Measurements from ENCODE around the gene PIK3R5.
A peak's percentile ranks its signal among the peaks of the same experiment; 100 is the strongest.

Gene PIK3R5

DNA sequence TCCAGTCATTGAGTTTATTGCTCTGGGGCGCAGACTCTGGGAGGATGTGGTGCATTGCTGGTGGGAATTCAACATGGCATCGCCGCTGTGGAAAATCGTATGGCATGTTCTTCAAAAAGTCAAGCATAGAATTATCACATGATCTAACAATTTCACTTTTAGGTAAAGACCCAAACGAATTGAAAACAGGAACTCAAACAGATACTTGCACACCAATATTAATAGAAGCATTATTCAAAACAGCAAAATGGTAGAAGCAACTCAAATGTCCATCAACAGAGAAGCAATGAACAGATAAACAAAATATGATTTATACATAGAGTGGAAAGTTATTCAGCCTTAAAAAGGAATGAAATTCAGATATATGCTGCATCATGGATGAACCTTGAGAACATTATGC is 113.9 kb downstream of the PIK3R5 start:
- Mint-ChIP-seq H3K4me3 (no peak overlapping the region), H3K27me3 (peaks cover 0 to 5% of the 10 kb centered on the region in 2 donors), H3K4me1 (ENCODE audit: low read depth in 2 of 2) (no peaks in the 10 kb centered on the region), H3K36me3 (ENCODE audit: insufficient read depth) (no peaks in the 10 kb centered on the region), H3K27ac (no peak overlapping the region), H3K9me3 (no peaks in the 10 kb centered on the region)
- ATAC-seq (replicated peaks) (no peak), DNase-seq (no peak)

DNA sequence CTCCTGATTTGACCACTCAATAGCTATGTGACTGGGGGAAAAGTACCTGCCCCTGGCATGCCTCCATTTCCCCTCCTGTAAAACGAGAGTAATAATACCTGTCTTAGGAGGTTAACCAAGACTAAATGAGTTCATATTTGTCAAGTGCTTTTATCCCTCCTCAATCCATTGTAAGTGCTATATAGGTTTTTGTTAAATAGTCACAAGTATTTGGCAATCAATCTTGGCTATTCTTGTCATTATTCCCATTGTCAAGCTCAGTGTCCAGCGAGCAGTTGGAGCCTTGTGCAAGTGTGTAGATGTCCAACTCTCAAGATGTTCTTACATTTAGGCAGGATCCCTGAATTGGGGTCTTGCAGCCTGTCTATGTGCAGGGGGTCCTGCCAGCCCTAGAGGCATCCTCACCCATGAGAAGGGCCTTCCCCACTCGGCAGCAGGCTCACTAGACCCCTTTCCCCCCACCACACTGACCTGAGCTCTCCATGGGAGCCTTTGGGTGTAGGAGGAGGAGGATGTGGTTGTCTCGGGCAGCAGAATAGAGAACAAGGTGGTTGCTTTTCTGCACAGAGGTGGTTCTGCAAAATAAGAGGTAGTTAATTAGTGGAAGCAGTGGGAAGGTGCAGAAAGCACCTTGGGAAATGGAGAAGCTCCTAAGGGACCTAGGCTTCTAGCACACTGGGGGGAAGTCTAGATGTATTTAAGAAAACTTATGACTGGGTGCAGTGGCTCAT is 116.0 kb downstream of the PIK3R5 start:
- no peaks in the 10 kb centered on the region for H3K4me1 Mint-ChIP-seq (ENCODE audit: low read depth in 2 of 2)
- peaks cover 0 to 5% of the 10 kb centered on the region in 2 donors for H3K27me3 Mint-ChIP-seq
- no peak for DNase-seq
- ATAC-seq (replicated peaks) = no peak
- H3K27ac Mint-ChIP-seq = no peak overlapping the region
- H3K9me3 Mint-ChIP-seq = no peaks in the 10 kb centered on the region
- H3K4me3 Mint-ChIP-seq = no peak overlapping the region
- no peaks in the 10 kb centered on the region for H3K36me3 Mint-ChIP-seq (ENCODE audit: insufficient read depth)

DNA sequence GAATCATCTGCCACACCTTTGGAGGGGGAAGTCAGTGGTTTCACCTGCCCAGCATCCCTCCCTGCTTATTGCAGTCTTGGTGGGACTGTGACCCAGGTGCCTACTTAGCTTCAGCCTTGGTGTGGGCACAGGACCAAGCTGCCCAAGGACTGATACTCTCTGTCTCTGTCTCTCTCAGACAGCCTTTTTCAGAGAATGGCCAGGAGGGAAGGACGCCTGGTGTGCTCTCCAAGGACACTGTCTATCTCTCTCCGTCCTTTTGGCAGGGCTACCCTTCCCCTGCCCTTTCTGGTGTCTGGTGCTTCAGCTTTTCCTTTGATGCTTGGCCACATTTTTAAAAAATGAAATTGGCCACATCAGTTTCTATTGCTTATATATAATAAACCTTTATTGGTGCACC is 117.6 kb downstream of the PIK3R5 start:
- H3K4me1 Mint-ChIP-seq (ENCODE audit: low read depth in 2 of 2) = no peaks in the 10 kb centered on the region
- peaks cover 0 to 5% of the 10 kb centered on the region in 2 donors for H3K27me3 Mint-ChIP-seq
- H3K4me3 Mint-ChIP-seq = no peak overlapping the region
- H3K27ac Mint-ChIP-seq = no peak overlapping the region
- H3K9me3 Mint-ChIP-seq = no peaks in the 10 kb centered on the region
- H3K36me3 Mint-ChIP-seq (ENCODE audit: insufficient read depth) = no peaks in the 10 kb centered on the region
- ATAC-seq (replicated peaks) (no peak), DNase-seq (no peak)

DNA sequence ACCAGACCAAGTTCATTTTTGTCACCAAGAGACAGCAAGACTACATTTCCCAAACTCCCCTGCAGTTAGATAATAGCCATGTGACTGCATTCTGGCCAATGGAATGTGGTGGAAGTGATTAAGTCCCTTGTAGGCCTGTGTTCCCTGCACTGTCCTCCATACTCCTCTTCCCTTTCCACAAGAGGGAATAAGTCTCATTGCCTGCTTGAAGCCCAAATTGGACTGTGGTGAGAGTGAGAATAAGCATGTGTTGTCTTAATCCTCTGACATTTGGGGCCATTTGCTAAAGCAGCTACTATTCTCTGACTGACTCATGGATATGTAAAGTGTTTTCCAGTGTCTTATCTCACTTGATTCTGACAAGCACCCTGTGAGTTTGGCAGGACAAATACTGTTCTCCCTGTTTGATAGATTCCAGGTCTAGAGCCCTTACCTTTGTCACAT is 118.7 kb downstream of the PIK3R5 start:
- DNase-seq = no peak
- H3K9me3 Mint-ChIP-seq = no peaks in the 10 kb centered on the region

DNA sequence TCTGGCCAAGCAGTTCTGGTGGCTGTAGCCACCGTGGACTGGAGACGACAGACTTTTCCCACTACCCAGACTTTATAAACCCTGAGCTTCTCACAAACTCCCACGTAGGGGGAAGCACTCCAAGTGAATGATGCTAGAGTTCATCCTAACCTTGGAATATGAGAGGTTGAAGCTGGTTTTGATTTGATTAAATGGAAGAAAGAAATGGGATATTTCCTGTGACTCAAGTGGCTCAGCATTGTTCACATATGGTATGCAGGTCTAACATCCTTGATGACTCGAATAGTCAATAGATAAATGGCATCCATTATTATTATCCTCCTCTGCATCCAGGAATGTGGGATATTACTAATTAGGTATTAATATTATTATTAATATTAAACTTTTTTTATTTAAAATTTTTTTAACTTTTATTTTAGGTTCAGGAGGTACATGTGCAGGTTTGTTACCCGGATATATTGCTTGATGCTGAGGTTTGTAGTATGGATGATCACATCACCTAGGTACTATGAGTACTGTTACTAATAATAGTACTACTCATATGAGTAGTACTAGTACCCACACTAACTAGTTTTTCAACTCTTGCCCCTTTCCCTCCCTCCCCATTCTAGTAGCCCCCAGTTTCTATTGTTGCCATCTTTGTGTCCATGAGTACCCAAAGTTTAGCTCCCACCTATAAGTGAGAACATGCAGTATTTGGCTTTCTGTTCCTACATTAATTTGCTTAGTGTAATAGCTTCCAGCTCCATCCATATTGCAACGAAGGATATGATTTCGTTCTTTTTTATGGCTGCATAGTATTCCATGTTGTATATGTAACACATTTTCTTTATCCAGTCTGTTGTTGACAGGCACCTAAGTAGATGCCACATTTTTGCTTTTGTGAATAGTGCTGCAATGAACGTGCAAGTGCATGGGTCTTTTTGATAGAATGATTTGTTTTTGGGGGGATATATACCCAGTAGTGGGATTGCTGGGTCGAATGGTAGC is 121.0 kb downstream of the PIK3R5 start:
- Mint-ChIP-seq H3K27ac (no peak overlapping the region), H3K4me3 (no peak overlapping the region), H3K27me3 (no peaks in the 10 kb centered on the region), H3K9me3 (no peaks in the 10 kb centered on the region), H3K4me1 (ENCODE audit: low read depth in 2 of 2) (no peaks in the 10 kb centered on the region), H3K36me3 (ENCODE audit: insufficient read depth) (no peaks in the 10 kb centered on the region)
- no peak for DNase-seq
- ATAC-seq (replicated peaks) = no peak

More for the DNA sequence above, 118.7 kb downstream of the PIK3R5 start:
- peak; percentile 22 for ATAC-seq (replicated peaks)
- Mint-ChIP-seq H3K27me3 (peaks cover 0 to 4% of the 10 kb centered on the region in 2 donors), H3K4me3 (no peak overlapping the region), H3K4me1 (ENCODE audit: low read depth in 2 of 2) (no peaks in the 10 kb centered on the region), H3K36me3 (ENCODE audit: insufficient read depth) (no peaks in the 10 kb centered on the region), H3K27ac (no peak overlapping the region)

DNA sequence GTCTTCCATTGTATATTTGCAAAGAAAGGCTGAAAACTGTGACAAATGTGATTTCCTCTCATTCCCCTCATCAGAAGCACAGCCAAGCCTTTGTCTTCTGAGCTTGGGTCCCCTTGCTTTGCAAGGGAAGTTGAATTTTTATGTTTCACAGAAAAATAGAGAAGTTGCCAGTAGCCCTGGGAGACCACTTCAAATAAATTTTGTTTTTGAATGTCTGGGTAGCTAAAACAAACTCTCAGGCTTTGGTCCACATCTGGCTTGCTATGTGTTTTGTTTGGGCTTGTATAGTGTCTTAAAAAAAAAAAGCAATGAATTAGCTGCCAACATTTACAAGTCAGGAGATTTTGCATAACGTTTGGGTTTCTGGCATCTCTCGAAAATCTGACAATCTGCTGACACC is 122.2 kb downstream of the PIK3R5 start:
- Mint-ChIP-seq H3K4me1 (ENCODE audit: low read depth in 2 of 2) (no peaks in the 10 kb centered on the region), H3K27ac (no peak overlapping the region), H3K27me3 (no peaks in the 10 kb centered on the region), H3K36me3 (ENCODE audit: insufficient read depth) (no peaks in the 10 kb centered on the region), H3K4me3 (no peak overlapping the region), H3K9me3 (no peaks in the 10 kb centered on the region)
- no peak for DNase-seq
- no peak for ATAC-seq (replicated peaks)

DNA sequence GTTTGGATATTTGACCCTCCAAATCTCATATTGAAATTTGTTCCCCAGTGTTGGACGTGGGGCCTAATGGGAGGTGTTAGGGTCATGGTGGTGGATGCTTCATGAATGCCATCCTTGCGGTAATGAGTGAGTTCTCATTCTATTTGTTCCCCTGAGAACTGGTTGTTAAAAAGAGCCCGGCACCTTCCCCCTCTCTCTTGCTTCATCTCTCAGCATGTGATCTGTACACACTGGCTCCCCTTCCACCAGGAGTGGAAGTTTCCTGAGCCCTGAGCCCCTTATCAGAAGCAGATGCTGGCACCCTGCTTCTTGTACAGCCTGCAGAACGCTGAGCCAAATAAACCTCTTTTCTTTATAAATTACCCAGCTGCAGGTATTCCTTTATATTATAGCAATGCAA is 123.7 kb downstream of the PIK3R5 start:
- DNase-seq (no peak), ATAC-seq (replicated peaks) (no peak)
- Mint-ChIP-seq H3K4me1 (ENCODE audit: low read depth in 2 of 2) (no peaks in the 10 kb centered on the region), H3K27me3 (peaks cover 0 to 10% of the 10 kb centered on the region in 2 donors), H3K36me3 (ENCODE audit: insufficient read depth) (no peaks in the 10 kb centered on the region), H3K27ac (no peak overlapping the region), H3K9me3 (no peaks in the 10 kb centered on the region), H3K4me3 (no peak overlapping the region)

DNA sequence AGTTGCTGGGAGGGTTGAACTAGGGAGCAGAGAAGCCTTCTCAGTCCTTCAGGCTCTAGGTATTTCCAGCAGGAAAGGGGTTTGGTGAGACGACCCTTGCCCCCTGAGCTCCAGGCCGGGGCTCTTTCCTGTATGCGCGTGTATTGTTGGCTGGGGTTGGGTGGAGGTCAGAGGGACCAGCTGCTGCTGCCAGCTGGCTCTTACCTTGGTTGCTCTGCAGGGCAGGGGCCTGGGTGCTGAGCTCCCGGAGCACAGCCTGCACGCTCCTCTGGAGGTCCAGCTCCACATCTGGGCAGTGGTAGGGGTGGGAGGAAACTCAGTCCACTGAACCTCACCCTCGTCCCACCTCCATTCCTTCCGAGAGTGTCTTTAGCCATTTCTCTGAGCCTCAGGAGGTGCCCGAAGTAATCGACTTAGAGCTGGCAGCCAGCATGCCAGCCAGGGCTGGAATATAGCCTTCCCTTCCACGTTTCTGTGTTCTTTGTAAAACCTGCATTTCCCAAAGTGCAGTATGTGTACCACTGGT is 126.0 kb downstream of the PIK3R5 start:
- Mint-ChIP-seq H3K36me3 (ENCODE audit: insufficient read depth) (no peaks in the 10 kb centered on the region), H3K4me1 (ENCODE audit: low read depth in 2 of 2) (peaks cover 0 to 2% of the 10 kb centered on the region in 2 donors), H3K4me3 (no peak overlapping the region), H3K9me3 (peaks cover 0 to 1% of the 10 kb centered on the region in 2 donors), H3K27ac (no peak overlapping the region), H3K27me3 (peaks cover 0 to 10% of the 10 kb centered on the region in 2 donors)
- ATAC-seq (replicated peaks) (no peak), DNase-seq (no peak)

DNA sequence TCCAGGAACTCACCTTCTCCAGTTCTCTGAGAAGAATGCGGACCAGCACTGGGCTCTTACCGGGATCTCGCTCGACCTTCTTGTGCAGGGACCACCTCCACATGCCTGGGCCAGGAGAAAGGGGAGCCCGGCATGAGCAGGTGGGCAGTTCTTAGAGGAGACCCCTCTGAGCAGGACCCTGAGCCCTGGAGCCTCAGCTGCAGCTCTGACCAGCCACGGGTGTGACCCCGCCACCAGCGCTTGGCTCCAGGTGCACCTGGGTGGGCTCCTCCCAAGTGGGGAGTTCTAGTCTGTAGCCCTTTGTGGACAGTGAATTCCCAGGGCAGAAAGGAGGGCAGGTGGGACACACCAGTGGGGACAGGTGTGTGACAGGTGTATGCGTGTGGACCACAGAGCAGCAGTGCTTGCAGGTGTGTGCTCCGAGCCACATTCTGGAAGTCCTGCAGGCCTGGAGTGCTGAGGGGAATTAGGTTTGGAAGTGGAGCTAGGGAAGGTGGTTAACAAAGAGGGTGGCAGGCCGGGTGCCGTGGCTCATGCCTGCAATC is 126.9 kb downstream of the PIK3R5 start:
- no peak for ATAC-seq (replicated peaks)
- H3K4me1 Mint-ChIP-seq (ENCODE audit: low read depth in 2 of 2) = peaks cover 0 to 2% of the 10 kb centered on the region in 2 donors
- no peak overlapping the region for H3K4me3 Mint-ChIP-seq
- no peaks in the 10 kb centered on the region for H3K36me3 Mint-ChIP-seq (ENCODE audit: insufficient read depth)
- DNase-seq = no peak
- peaks cover 0 to 10% of the 10 kb centered on the region in 2 donors for H3K27me3 Mint-ChIP-seq
- H3K27ac Mint-ChIP-seq = no peak overlapping the region
- H3K9me3 Mint-ChIP-seq = peaks cover 0 to 1% of the 10 kb centered on the region in 2 donors

DNA sequence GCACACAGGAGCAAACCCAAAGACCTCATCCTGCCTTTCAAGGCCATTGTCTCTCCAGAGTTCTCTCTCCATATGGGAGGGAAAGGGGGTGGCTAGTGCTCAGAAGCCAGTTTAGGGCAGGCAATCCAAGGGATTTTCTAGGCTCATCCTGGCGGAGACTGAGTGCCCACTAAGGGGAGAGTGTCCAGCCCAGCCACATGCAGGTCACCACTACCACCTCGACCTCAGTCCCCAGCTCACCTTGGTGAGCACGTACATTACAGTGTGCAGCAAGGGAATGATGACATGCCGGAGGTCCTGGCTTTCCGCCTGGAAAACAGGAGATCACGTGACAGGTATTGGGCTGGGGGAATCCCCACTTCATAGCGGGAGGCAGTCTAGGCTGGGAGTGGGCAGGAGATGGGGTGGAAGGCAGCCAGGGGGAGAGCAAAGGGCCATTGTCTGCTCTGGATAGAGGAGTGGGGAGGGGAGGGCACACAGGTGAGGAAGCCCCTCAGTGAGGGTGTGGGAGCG is 127.9 kb downstream of the PIK3R5 start:
- ATAC-seq (replicated peaks) (no peak), DNase-seq (no peak)
- Mint-ChIP-seq H3K27ac (no peak overlapping the region), H3K4me3 (no peak overlapping the region), H3K9me3 (peaks cover 0 to 1% of the 10 kb centered on the region in 2 donors), H3K4me1 (ENCODE audit: low read depth in 2 of 2) (peaks cover 0 to 2% of the 10 kb centered on the region in 2 donors), H3K27me3 (peaks cover 0 to 10% of the 10 kb centered on the region in 2 donors), H3K36me3 (ENCODE audit: insufficient read depth) (no peaks in the 10 kb centered on the region)

DNA sequence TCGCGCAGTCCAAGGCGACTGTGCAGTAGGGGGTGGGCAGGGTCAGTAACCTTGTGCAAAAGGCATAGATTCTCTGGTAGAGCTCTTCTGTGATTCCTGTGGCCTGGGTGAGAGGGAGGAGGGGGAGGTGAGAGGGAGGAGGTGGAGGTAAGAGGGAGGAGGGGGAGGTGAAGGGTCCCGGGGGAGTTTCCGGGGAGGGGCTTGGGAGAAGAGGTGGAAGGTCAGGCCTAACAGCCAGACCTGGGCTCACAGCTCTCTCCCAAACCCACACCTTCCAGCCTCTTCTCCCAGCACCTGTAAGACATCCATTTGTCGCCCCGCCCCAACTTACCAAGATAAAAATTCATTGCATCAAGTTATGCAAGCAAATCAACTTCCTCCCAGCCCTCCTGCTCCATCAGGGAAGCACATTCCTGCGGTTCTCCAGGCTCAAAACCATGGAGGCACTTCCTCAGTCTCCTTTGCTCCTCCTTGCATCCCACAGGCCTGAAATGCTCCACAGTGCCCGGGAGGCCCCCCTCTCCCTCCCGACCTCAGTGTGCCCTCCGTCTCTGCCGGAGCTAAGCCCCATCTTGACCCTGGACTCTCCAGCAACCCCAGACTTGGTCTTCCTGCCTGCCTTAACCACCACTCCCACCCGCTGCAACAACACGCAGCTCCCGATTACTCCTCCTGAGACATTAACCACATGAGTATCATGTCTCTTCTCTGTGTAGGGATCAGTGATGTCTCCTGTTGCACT is 128.5 kb downstream of the PIK3R5 start:
- Mint-ChIP-seq H3K27me3 (peaks cover 0 to 10% of the 10 kb centered on the region in 2 donors), H3K4me1 (ENCODE audit: low read depth in 2 of 2) (peaks cover 0 to 2% of the 10 kb centered on the region in 2 donors), H3K9me3 (peaks cover 0 to 1% of the 10 kb centered on the region in 2 donors), H3K27ac (no peak overlapping the region), H3K4me3 (no peak overlapping the region), H3K36me3 (ENCODE audit: insufficient read depth) (no peaks in the 10 kb centered on the region)
- ATAC-seq (replicated peaks) (no peak), DNase-seq (no peak)

DNA sequence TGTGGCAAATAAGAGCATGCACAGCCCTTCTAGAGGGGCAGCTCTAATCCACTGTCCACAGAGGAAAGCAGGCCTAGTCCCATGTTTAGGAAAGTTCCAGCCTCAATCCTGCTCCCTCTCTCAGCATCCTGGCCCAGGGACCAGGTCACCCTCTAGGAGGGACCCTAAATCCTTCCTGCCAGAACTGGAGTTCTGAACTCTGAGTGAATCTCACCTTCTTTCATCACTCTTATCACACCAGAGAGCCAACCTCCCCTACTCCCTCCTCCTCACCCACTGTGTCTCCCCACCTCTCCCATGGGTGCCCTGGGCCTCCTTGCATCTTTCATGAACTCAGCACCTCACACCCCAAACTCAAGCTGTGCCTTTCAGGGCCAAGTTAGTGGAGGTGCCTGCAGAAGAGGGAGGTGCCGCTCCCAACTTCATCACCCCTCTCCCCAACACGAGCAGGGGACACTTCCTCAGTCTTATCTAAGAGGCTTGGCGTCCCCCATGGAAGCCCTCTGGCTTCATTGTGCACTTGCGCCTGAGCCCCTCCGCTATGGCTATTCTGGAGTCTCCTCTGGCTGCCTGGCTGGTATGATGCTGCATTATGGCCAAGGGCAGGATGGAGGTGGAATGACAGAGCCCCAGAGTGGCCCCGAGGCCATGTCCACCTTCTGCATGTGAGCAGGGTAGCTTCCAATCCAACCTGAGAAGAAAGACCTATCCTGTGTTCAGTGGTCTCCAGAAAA is 129.7 kb downstream of the PIK3R5 start:
- H3K36me3 Mint-ChIP-seq (ENCODE audit: insufficient read depth) = no peaks in the 10 kb centered on the region

More for the DNA sequence above, 129.7 kb downstream of the PIK3R5 start:
- no peak overlapping the region for H3K4me3 Mint-ChIP-seq
- peaks cover 0 to 10% of the 10 kb centered on the region in 2 donors for H3K27me3 Mint-ChIP-seq
- H3K9me3 Mint-ChIP-seq = peaks cover 0 to 1% of the 10 kb centered on the region in 2 donors
- ATAC-seq (replicated peaks) = no peak
- no peak for DNase-seq
- peaks cover 0 to 2% of the 10 kb centered on the region in 2 donors for H3K4me1 Mint-ChIP-seq (ENCODE audit: low read depth in 2 of 2)
- no peak overlapping the region for H3K27ac Mint-ChIP-seq

All from effector memory CD8-positive, alpha-beta T cell (primary cell).